Hepatocyte (in vitro differentiated cells): ENCODE measurements around the gene ST8SIA6.

ENCODE experiments used
- EZH2 ChIP-seq: fragments of 200-600 bp; sonication (generic); IDR thresholded peaks from 2 replicates; pipeline ENCODE4 v1.6.1; 2016; ENCODE audit warnings: antibody characterized with exemption, mild to moderate bottlenecking, borderline replicate concordance
- TF ChIP-seq, protein P1 (sequence below): fragments of 200-600 bp; sonication (generic); IDR thresholded peaks from 2 replicates; pipeline ENCODE4 v1.5.1; 2016; ENCODE audit warnings: antibody characterized with exemption, mild to moderate bottlenecking; ENCODE audit not compliant: poor library complexity

GRCh38 chr10:17422931-17423330, 31.5 kb downstream of the ST8SIA6 start:
- TF ChIP-seq, protein P1, sequence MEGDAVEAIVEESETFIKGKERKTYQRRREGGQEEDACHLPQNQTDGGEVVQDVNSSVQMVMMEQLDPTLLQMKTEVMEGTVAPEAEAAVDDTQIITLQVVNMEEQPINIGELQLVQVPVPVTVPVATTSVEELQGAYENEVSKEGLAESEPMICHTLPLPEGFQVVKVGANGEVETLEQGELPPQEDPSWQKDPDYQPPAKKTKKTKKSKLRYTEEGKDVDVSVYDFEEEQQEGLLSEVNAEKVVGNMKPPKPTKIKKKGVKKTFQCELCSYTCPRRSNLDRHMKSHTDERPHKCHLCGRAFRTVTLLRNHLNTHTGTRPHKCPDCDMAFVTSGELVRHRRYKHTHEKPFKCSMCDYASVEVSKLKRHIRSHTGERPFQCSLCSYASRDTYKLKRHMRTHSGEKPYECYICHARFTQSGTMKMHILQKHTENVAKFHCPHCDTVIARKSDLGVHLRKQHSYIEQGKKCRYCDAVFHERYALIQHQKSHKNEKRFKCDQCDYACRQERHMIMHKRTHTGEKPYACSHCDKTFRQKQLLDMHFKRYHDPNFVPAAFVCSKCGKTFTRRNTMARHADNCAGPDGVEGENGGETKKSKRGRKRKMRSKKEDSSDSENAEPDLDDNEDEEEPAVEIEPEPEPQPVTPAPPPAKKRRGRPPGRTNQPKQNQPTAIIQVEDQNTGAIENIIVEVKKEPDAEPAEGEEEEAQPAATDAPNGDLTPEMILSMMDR = no peak
- TF ChIP-seq EZH2 = no peak
